Keratinocyte (primary cell): ENCODE data around the gene TMEM266. TPM values are rescaled to one million over a fixed set of nuclear protein-coding genes. Genes with fewer than 3 reads are reported as not detected.

Source experiments
- DNase-seq: peaks from one replicate; pipeline ENCODE4 v3.0.0-alpha.2; 2011; ENCODE audit warnings: low read depth, missing footprints, low spot score
- FAIRE-seq: peaks from 2 replicates; lab custom pipeline; 2011; peaks lifted over from hg19 to GRCh38; lab: Jason Lieb, UNC
- H2AFZ ChIP-seq: 2 replicates; pipeline ENCODE4 v1.6.0; 2012; ENCODE audit warnings: low read length, control low read depth, inconsistent platforms; ENCODE audit not compliant: control insufficient read depth
- H3K27ac ChIP-seq: 2 replicates; pipeline ENCODE4 v1.5.1; 2011; ENCODE audit warnings: low read length; ENCODE audit not compliant: control insufficient read depth, insufficient read depth
- H3K27me3 ChIP-seq: 3 replicates; pipeline ENCODE4 v1.6.0; 2011; ENCODE audit warnings: low read length; ENCODE audit not compliant: control insufficient read depth, insufficient read depth; ENCODE audit errors: extremely low read depth
- H3K36me3 ChIP-seq, 2 experiments: 2 replicates in 1 of 2; 3 replicates in 1 of 2; pipeline ENCODE4 v1.5.1; 2011; ENCODE audit warnings: low read length in 2 of 2, mild to moderate bottlenecking in 1 of 2; ENCODE audit not compliant: control insufficient read depth in 2 of 2, insufficient read depth in 2 of 2; ENCODE audit errors: extremely low read depth in 1 of 2
- H3K4me1 ChIP-seq: 3 replicates; pipeline ENCODE4 v1.5.1; 2011; ENCODE audit warnings: low read length; ENCODE audit not compliant: control insufficient read depth, insufficient read depth; ENCODE audit errors: extremely low read depth
- H3K4me2 ChIP-seq: 3 replicates; pipeline ENCODE4 v1.6.0; 2011; ENCODE audit warnings: low read depth, low read length; ENCODE audit not compliant: control insufficient read depth, insufficient read depth; ENCODE audit errors: extremely low read depth
- H3K4me3 ChIP-seq, 3 experiments: fragments of 200-600 bp in 1 of 3; sonication (generic) in 1 of 3; 2 replicates in 2 of 3; 3 replicates in 1 of 3; pipeline ENCODE4 v1.5.1; 2011 to 2016; ENCODE audit warnings: low read length in 3 of 3, mild to moderate bottlenecking in 3 of 3, control low read depth in 2 of 3, inconsistent platforms in 1 of 3, low read depth in 1 of 3, mixed read lengths in 1 of 3, mixed run types in 1 of 3, moderate library complexity in 1 of 3; ENCODE audit not compliant: control insufficient read depth in 2 of 3, insufficient read depth in 2 of 3; ENCODE audit errors: extremely low read depth in 1 of 3
- H3K79me2 ChIP-seq: 2 replicates; pipeline ENCODE4 v1.6.0; 2012; ENCODE audit warnings: low read length; ENCODE audit not compliant: control insufficient read depth, insufficient read depth
- H3K9ac ChIP-seq: 3 replicates; pipeline ENCODE4 v1.6.0; 2011; ENCODE audit warnings: low read length; ENCODE audit not compliant: control insufficient read depth, insufficient read depth; ENCODE audit errors: extremely low read depth
- H3K9me1 ChIP-seq: 3 replicates; pipeline ENCODE4 v1.6.0; 2011; ENCODE audit warnings: low read length; ENCODE audit not compliant: control insufficient read depth, insufficient read depth; ENCODE audit errors: extremely low read depth
- H3K9me3 ChIP-seq: 2 replicates; pipeline ENCODE4 v1.5.1; 2012; ENCODE audit warnings: low read depth, low read length; ENCODE audit not compliant: control insufficient read depth
- H4K20me1 ChIP-seq: 3 replicates; pipeline ENCODE4 v1.6.0; 2011; ENCODE audit warnings: low read length; ENCODE audit not compliant: control insufficient read depth, insufficient read depth; ENCODE audit errors: extremely low read depth
- CTCF ChIP-seq, 3 experiments: IDR thresholded peaks in 1 of 3; conservative IDR thresholded peaks in 1 of 3; optimal IDR thresholded peaks in 1 of 3; 2 replicates in 2 of 3; 3 replicates in 1 of 3; pipeline versions ENCODE3 to v1.5.1; 2011; ENCODE audit warnings: low read length in 3 of 3, mild to moderate bottlenecking in 3 of 3, moderate library complexity in 2 of 3, control low read depth in 1 of 3, inconsistent platforms in 1 of 3; ENCODE audit not compliant: insufficient read depth in 2 of 3; ENCODE audit errors: extremely low read depth in 1 of 3
- EZH2 ChIP-seq: IDR thresholded peaks from one replicate; pipeline ENCODE4 v1.6.1; 2012; ENCODE audit warnings: inconsistent platforms, mild to moderate bottlenecking, low read length, moderate library complexity
- dilution Hi-C: fragments of 300-500 bp; cut with MboI; formaldehyde crosslinking; loops from one replicate; pipeline ENCODE4 v1.7.0; 2020; ENCODE audit warnings: low sequenced_read_pairs; ENCODE audit not compliant: extremely low pct_ligation_motif_present
- polyA plus RNA-seq, 5 experiments: library from polyadenylated mRNA; depleted of rRNA in 3 of 5; stranded (reverse) in 3 of 5; stranded (forward) in 1 of 5; unstranded in 1 of 5; fragments of >200 nt; gene quantifications; 1 replicate in 1 of 5; 2 replicates in 3 of 5; 3 replicates in 1 of 5; pipeline versions ENCODE4 v1.2.1 to v1.2.3, GENCODE V29; 2011 to 2012; ENCODE audit warnings: missing spikeins in 2 of 5, low read depth in 1 of 5, low replicate concordance in 1 of 5

The TMEM266 gene
- polyA plus RNA-seq, 1 donor (not counting 4 experiments of a cell fraction or from before 2014, with no cell fraction given), result 0.03 TPM

- Histone ChIP-seq H4K20me1 (no peaks in the 10 kb centered on the region), H3K4me3 (no peak overlapping the region), H3K9me3 (no peaks in the 10 kb centered on the region), H2AFZ (peak overlapping the region; percentile 85), H3K9ac (peak overlapping the region; percentile 31), H3K79me2 (no peaks in the 10 kb centered on the region), H3K4me2 (peak overlapping the region; percentile 83), H3K27ac (peak overlapping the region; percentile 59), H3K27me3 (no peaks in the 10 kb centered on the region), H3K4me1 (peaks cover 24% of the 10 kb centered on the region), H3K36me3 (no peaks in the 10 kb centered on the region), H3K9me1 (peaks cover 5% of the 10 kb centered on the region)
- DNase-seq (peak; percentile 93), FAIRE-seq (peak; percentile 93)
- dilution Hi-C loops, result no loop called here
- peak; percentile 90 to 97 (median 90) for TF ChIP-seq CTCF (optimal IDR thresholded peaks at IDR 0.05 in 1 of 3, IDR thresholded peaks at IDR 0.05 in 1 of 3, conservative IDR thresholded peaks at IDR 0.05 in 1 of 3; ENCODE audit: extremely low read depth in 1 of 3, insufficient read depth in 2 of 3, low read length in 3 of 3)
- TF ChIP-seq EZH2, result no peak
These were observed 91.3 kb downstream of the TMEM266 start for GRCh38 chr15:76150971-76151598.

GRCh38 chr15:76151599-76151974 lies 91.8 kb downstream of the TMEM266 start:
- Histone ChIP-seq H3K9ac (peak overlapping the region; percentile 31), H3K9me3 (no peaks in the 10 kb centered on the region), H3K4me2 (peak overlapping the region; percentile 44), H3K4me1 (peaks cover 24% of the 10 kb centered on the region), H3K36me3 (no peaks in the 10 kb centered on the region), H4K20me1 (no peaks in the 10 kb centered on the region), H3K79me2 (no peaks in the 10 kb centered on the region), H3K27me3 (no peaks in the 10 kb centered on the region), H3K27ac (peak overlapping the region; percentile 59), H2AFZ (peak overlapping the region; percentile 85), H3K9me1 (peaks cover 5% of the 10 kb centered on the region), H3K4me3 (no peak overlapping the region)
- no peak for DNase-seq
- dilution Hi-C loops, result no loop called here
- FAIRE-seq, result no peak
- no peak for TF ChIP-seq CTCF (optimal IDR thresholded peaks at IDR 0.05 in 1 of 3, IDR thresholded peaks at IDR 0.05 in 1 of 3, conservative IDR thresholded peaks at IDR 0.05 in 1 of 3; ENCODE audit: extremely low read depth in 1 of 3, insufficient read depth in 2 of 3, low read length in 3 of 3)
- no peak for TF ChIP-seq EZH2
